ENCODE data around the gene IFI16. TPM values are rescaled to one million over a fixed set of nuclear protein-coding genes. Genes with fewer than 3 reads are reported as not detected.
"Not testable (repeated sequence)": the region's sequence is repeated elsewhere in the genome, so short reads cannot be mapped to it uniquely, and the experiment has no call there.

Gene IFI16
- total and polyA plus RNA-seq, 12 donors: 39.4 to 130 (median 95.3) TPM

- no peak for DNase-seq
- WGBS, 4 donors: 86 to 94% (median 92%) methylated on average over 7 of the region's 7 CpGs
- H3K36me3 ChIP-seq (replicated peaks in 1 of 2): peaks cover 0 to 78% of the 10 kb centered on the region in 2 donors
- H3K27ac ChIP-seq: no peak overlapping the region
- no peaks in the 10 kb centered on the region for H3K9me3 ChIP-seq (replicated peaks in 1 of 3)
- H3K4me3 ChIP-seq: no peak overlapping the region
- H3K27me3 ChIP-seq: no peaks in the 10 kb centered on the region
- intact Hi-C loops (cut with DNase I): no loop called here
- TF ChIP-seq CTCF (IDR thresholded peaks at IDR 0.05): no peak
- no peak for TF ChIP-seq POLR2A (IDR thresholded peaks at IDR 0.05)
- H3K4me1 ChIP-seq (replicated peaks in 1 of 2): no peaks in the 10 kb centered on the region
These were observed 31.4 kb downstream of the IFI16 start for GRCh38 chr1:159040893-159041724.

GRCh38 chr1:159046486-159046885 lies 36.8 kb downstream of the IFI16 start:
- H3K27me3 ChIP-seq; H3K4me1 ChIP-seq (replicated peaks in 1 of 2); DNase-seq; H3K9me3 ChIP-seq (replicated peaks in 1 of 3); intact Hi-C loops (cut with DNase I); H3K4me3 ChIP-seq; H3K27ac ChIP-seq: not testable (repeated sequence)
- WGBS, 4 donors: 69 to 83% (median 77%) methylated on average over 1 of the region's 1 CpG
- peaks cover 0 to 60% of the 10 kb centered on the region in 2 donors for H3K36me3 ChIP-seq (replicated peaks in 1 of 2)

- H3K36me3 ChIP-seq (replicated peaks in 1 of 2): peaks cover 0 to 73% of the 10 kb centered on the region in 2 donors
- H3K27me3 ChIP-seq: no peaks in the 10 kb centered on the region
- DNase-seq: no peak
- no peak for TF ChIP-seq CTCF (IDR thresholded peaks at IDR 0.05)
- no peak for TF ChIP-seq POLR2A (IDR thresholded peaks at IDR 0.05)
- no peak overlapping the region for H3K27ac ChIP-seq
- WGBS, 4 donors: 96 to 100% (median 98%) methylated on average over 2 of the region's 2 CpGs
- H3K4me1 ChIP-seq (replicated peaks in 1 of 2): peaks cover 0 to 10% of the 10 kb centered on the region in 2 donors
- H3K4me3 ChIP-seq: no peak overlapping the region
- no peaks in the 10 kb centered on the region for H3K9me3 ChIP-seq (replicated peaks in 1 of 3)
- intact Hi-C loops (cut with DNase I): no loop called here
These were observed 41.7 kb downstream of the IFI16 start for GRCh38 chr1:159051436-159051835.

- no peak for DNase-seq
These were observed 44.7 kb downstream of the IFI16 start for GRCh38 chr1:159054427-159054826.

More at GRCh38 chr1:159054427-159054826, 44.7 kb downstream of the IFI16 start:
- intact Hi-C loops (cut with DNase I): no loop called here
- WGBS, 4 donors: 43 to 55% (median 52%) methylated on average over 2 of the region's 2 CpGs
- Histone ChIP-seq H3K4me3 (no peak overlapping the region), H3K27ac (no peak overlapping the region), H3K9me3 (replicated peaks in 1 of 3) (no peaks in the 10 kb centered on the region), H3K4me1 (replicated peaks in 1 of 2) (peaks cover 0 to 10% of the 10 kb centered on the region in 2 donors), H3K36me3 (replicated peaks in 1 of 2) (peaks cover 0 to 67% of the 10 kb centered on the region in 2 donors), H3K27me3 (no peaks in the 10 kb centered on the region)
- TF ChIP-seq CTCF (IDR thresholded peaks at IDR 0.05): no peak
- no peak for TF ChIP-seq POLR2A (IDR thresholded peaks at IDR 0.05)

Measured in adrenal gland (tissue), 12 donors.